Esophagus squamous epithelium (tissue), 5 donors: ENCODE measurements around the gene GOLGA8N. TPM values are rescaled to one million over a fixed set of nuclear protein-coding genes. Genes with fewer than 3 reads are reported as not detected.
"Not testable (repeated sequence)": the region's sequence is repeated elsewhere in the genome, so short reads cannot be mapped to it uniquely, and the experiment has no call there.

Experiments
- DNase-seq: peaks from one replicate; lab custom pipeline; 2025; lab: John Stamatoyannopoulos, UW
- H3K27ac ChIP-seq, 4 donors: fragments of 200-600 bp; sonication (generic); one replicate each; pipeline ENCODE4 v1.5.1; 2016 to 2019; ENCODE audit warnings: mild to moderate bottlenecking in 1 of 4
- H3K27me3 ChIP-seq, 4 donors: fragments of 200-600 bp; sonication (generic); 1 replicate in 3 of 4; 2 replicates in 1 of 4; pipeline versions ENCODE4 v1.5.1 to v1.6.0; 2017 to 2021; ENCODE audit warnings: antibody characterized with exemption in 1 of 4
- H3K36me3 ChIP-seq, 3 donors: fragments of 200-600 bp; sonication (generic); one replicate each; pipeline ENCODE4 v1.5.1; 2016 to 2019
- H3K4me1 ChIP-seq, 3 donors: fragments of 200-600 bp; sonication (generic); one replicate each; pipeline ENCODE4 v1.5.1; 2017 to 2019
- H3K4me3 ChIP-seq, 4 donors: fragments of 200-600 bp; sonication (generic); 1 replicate in 3 of 4; 2 replicates in 1 of 4; pipeline ENCODE4 v1.5.1; 2016 to 2019; ENCODE audit warnings: mild to moderate bottlenecking in 2 of 4, moderate library complexity in 1 of 4
- H3K9me3 ChIP-seq, 3 donors: fragments of 200-600 bp; sonication (generic); one replicate each; pipeline ENCODE4 v1.5.1; 2016 to 2019
- CTCF ChIP-seq, 6 experiments: fragments of 450-650 bp in 4 of 6; fragments of 200-600 bp in 2 of 6; sonication (generic) in 2 of 6; IDR thresholded peaks; one replicate each; pipeline ENCODE4 v1.5.1; 2016 to 2019; ENCODE audit warnings: antibody characterized with exemption in 6 of 6, mild to moderate bottlenecking in 4 of 6, moderate library complexity in 4 of 6
- POLR2A ChIP-seq, 4 donors: fragments of 450-650 bp; IDR thresholded peaks; one replicate each; pipeline ENCODE4 v1.6.1; 2017; ENCODE audit warnings: antibody characterized with exemption in 4 of 4, mild to moderate bottlenecking in 4 of 4, moderate library complexity in 3 of 4
- WGBS, 2 donors: methylation state at CpG; one replicate each; pipeline ENCODE4 v1.1.5; 2018; 5-methylcytosine and 5-hydroxymethylcytosine counted together
- intact Hi-C: fragments of 100-400 bp; cut with DNase I; formaldehyde crosslinking; loops from one replicate; pipeline ENCODE4 v1.15.0; 2022
- total RNA-seq, 4 donors: library from RNA; depleted of rRNA; stranded (reverse); fragments of >200 nt; gene quantifications; one replicate each; pipeline ENCODE4 v1.1.0, GENCODE V29; 2016
- donor health status: DM: yes; HTN: yes; CAD: no.

The GOLGA8N gene
- total RNA-seq, 4 donors from 2014 or later = 2.1 to 6.5 (median 2.9) TPM

- Histone ChIP-seq H3K4me1 (peaks cover 0 to 17% (median 0%) of the 10 kb centered on the region in 3 donors), H3K4me3 (peak within 1 kb of the TSS; percentile 51 to 70 (median 60)), H3K27ac (peak within 1 kb of the TSS; percentile 76 to 84 (median 80))
- TF ChIP-seq POLR2A (IDR thresholded peaks at IDR 0.05) = peak in 1 of 4 donors; percentile 32
- H3K9me3 ChIP-seq, intact Hi-C loops, H3K27me3 ChIP-seq, H3K36me3 ChIP-seq, DNase-seq: not testable (repeated sequence)
- WGBS, 2 donors = 0% methylated on average over 3 to 9 of the region's 43 CpGs
These were observed 22.0 kb downstream of the GOLGA8N start, which contains the start of gene ARHGAP11A for GRCh38 chr15:32615051-32615870. ARHGAP11A (plus strand) TSS chr15:32615504; CDS start chr15:32616212, 708 bp downstream.

- H3K4me1 ChIP-seq = peaks cover 0 to 12% (median 0%) of the 10 kb centered on the region in 3 donors
- 1% methylated on average over 17 to 23 of the region's 24 CpGs for WGBS, 2 donors
- intact Hi-C loops, DNase-seq, H3K36me3 ChIP-seq, H3K9me3 ChIP-seq, H3K27me3 ChIP-seq: not testable (repeated sequence)
- peak overlapping the region; percentile 76 to 84 (median 80) for H3K27ac ChIP-seq
- H3K4me3 ChIP-seq = peak overlapping the region; percentile 51 to 70 (median 60)
These were observed 22.7 kb downstream of the GOLGA8N start for GRCh38 chr15:32615871-32616426.

GRCh38 chr15:32636410-32636809, 43.2 kb downstream of the GOLGA8N start:
- Histone ChIP-seq H3K27me3 (peaks cover 0 to 2% (median 0%) of the 10 kb centered on the region in 4 donors), H3K9me3 (no peaks in the 10 kb centered on the region), H3K36me3 (peaks cover 0 to 28% (median 0%) of the 10 kb centered on the region in 3 donors), H3K4me1 (peaks cover 0 to under 1% (median 0%) of the 10 kb centered on the region in 3 donors), H3K27ac (no peak overlapping the region), H3K4me3 (no peak overlapping the region)
- no peak for DNase-seq
- no peak for TF ChIP-seq POLR2A (IDR thresholded peaks at IDR 0.05)
- no peak for TF ChIP-seq CTCF (IDR thresholded peaks at IDR 0.05)
- WGBS, 2 donors = 95 to 98% methylated on average over 3 of the region's 3 CpGs
- intact Hi-C loops = no loop called here

- 88 to 95% methylated on average over 8 of the region's 8 CpGs for WGBS, 2 donors
- intact Hi-C loops = no loop called here
- no peak for DNase-seq
- Histone ChIP-seq H3K4me1 (peaks cover 0 to 7% (median 0%) of the 10 kb centered on the region in 3 donors), H3K9me3 (no peaks in the 10 kb centered on the region), H3K4me3 (no peak overlapping the region), H3K27ac (no peak overlapping the region), H3K36me3 (peaks cover 0 to 28% (median 0%) of the 10 kb centered on the region in 3 donors), H3K27me3 (peaks cover 0 to 8% (median 0%) of the 10 kb centered on the region in 4 donors)
- no peak for TF ChIP-seq POLR2A (IDR thresholded peaks at IDR 0.05)
- TF ChIP-seq CTCF (IDR thresholded peaks at IDR 0.05) = no peak
These were observed 43.8 kb downstream of the GOLGA8N start for GRCh38 chr15:32636908-32637567.

GRCh38 chr15:32637704-32638103, 44.4 kb downstream of the GOLGA8N start:
- Histone ChIP-seq H3K4me1 (peaks cover 0 to 7% (median 0%) of the 10 kb centered on the region in 3 donors), H3K27me3 (peaks cover 0 to 15% (median 0%) of the 10 kb centered on the region in 4 donors), H3K4me3 (no peak overlapping the region), H3K9me3 (no peaks in the 10 kb centered on the region), H3K27ac (no peak overlapping the region), H3K36me3 (peaks cover 0 to 28% (median 0%) of the 10 kb centered on the region in 3 donors)
- DNase-seq = no peak
- TF ChIP-seq CTCF (IDR thresholded peaks at IDR 0.05) (no peak), POLR2A (IDR thresholded peaks at IDR 0.05) (no peak)
- 95 to 96% methylated on average over 1 of the region's 1 CpG for WGBS, 2 donors
- intact Hi-C loops = no loop called here
